CD4-positive, alpha-beta memory T cell (primary cell): ENCODE data around the gene IFITM5. TPM values are rescaled to one million over a fixed set of nuclear protein-coding genes. Genes with fewer than 3 reads are reported as not detected.

Source experiments
- CTCF ChIA-PET: fragments of 350-600 bp; sonication (Branson Sonifier 250); formaldehyde crosslinking; loops from one replicate; lab custom pipeline; 2021; ENCODE audit warnings: inconsistent platforms; ENCODE audit not compliant: partially characterized antibody; lab: Charles Lee
- POLR2A ChIA-PET: fragments of 350-600 bp; sonication (Branson Sonifier 250); formaldehyde crosslinking; loops from one replicate; lab custom pipeline; 2021; ENCODE audit not compliant: partially characterized antibody; lab: Charles Lee
- DNase-seq, 5 donors: peaks; one replicate each; pipeline versions ENCODE4 v3.0.0 to v3.0.0-alpha.2; 2020 to 2022; ENCODE audit warnings: mixed read lengths in 1 of 5
- H3K27ac ChIP-seq: one replicate; pipeline ENCODE4 v1.7.0; 2013; ENCODE audit warnings: low read depth, low read length
- H3K27me3 ChIP-seq: 2 replicates; pipeline ENCODE4 v1.7.0; 2013; ENCODE audit warnings: mild to moderate bottlenecking, low read length, moderate library complexity; ENCODE audit not compliant: insufficient read depth
- H3K36me3 ChIP-seq: 2 replicates; pipeline ENCODE4 v1.7.0; 2013; ENCODE audit warnings: mild to moderate bottlenecking, low read length, moderate library complexity; ENCODE audit not compliant: insufficient read depth
- H3K4me1 ChIP-seq: 2 replicates; pipeline ENCODE4 v1.7.0; 2013; ENCODE audit warnings: mild to moderate bottlenecking, low read length, moderate library complexity; ENCODE audit not compliant: insufficient read depth
- H3K4me3 ChIP-seq, 2 donors: one replicate each; pipeline ENCODE4 v1.7.0; 2013; ENCODE audit warnings: low read length in 2 of 2, mild to moderate bottlenecking in 1 of 2
- H3K9me3 ChIP-seq, 2 donors: one replicate each; pipeline ENCODE4 v1.7.0; 2013; ENCODE audit warnings: low read length in 2 of 2, control low read depth in 1 of 2; ENCODE audit not compliant: control insufficient read depth in 1 of 2
- H3K27ac Mint-ChIP-seq, 7 donors: one replicate each; pipeline ENCODE4 v1.8.0; 2020 to 2021; ENCODE audit warnings: mixed read lengths in 7 of 7, mild to moderate bottlenecking in 6 of 7, inconsistent platforms in 3 of 7, moderate library complexity in 3 of 7
- H3K27me3 Mint-ChIP-seq, 2 donors: one replicate each; pipeline ENCODE4 v1.8.0; 2020 to 2021; ENCODE audit warnings: mixed read lengths in 2 of 2
- H3K36me3 Mint-ChIP-seq, 2 donors: one replicate each; pipeline ENCODE4 v1.8.0; 2020 to 2021; ENCODE audit warnings: mixed read lengths in 2 of 2, inconsistent platforms in 1 of 2, mild to moderate bottlenecking in 1 of 2
- H3K4me1 Mint-ChIP-seq, 4 donors: one replicate each; pipeline ENCODE4 v1.8.0; 2020 to 2021; ENCODE audit warnings: mixed read lengths in 4 of 4, mild to moderate bottlenecking in 1 of 4
- H3K4me3 Mint-ChIP-seq, 8 donors: one replicate each; pipeline ENCODE4 v1.8.0; 2020 to 2021; ENCODE audit warnings: mixed read lengths in 8 of 8, mild to moderate bottlenecking in 7 of 8, moderate library complexity in 6 of 8, inconsistent platforms in 3 of 8
- H3K9me3 Mint-ChIP-seq, 8 donors: one replicate each; pipeline ENCODE4 v1.8.0; 2020 to 2021; ENCODE audit warnings: mixed read lengths in 8 of 8, mild to moderate bottlenecking in 5 of 8, inconsistent platforms in 3 of 8, moderate library complexity in 1 of 8
- intact Hi-C: fragments of 100-400 bp; cut with micrococcal nuclease; formaldehyde crosslinking; loops from one replicate; pipeline ENCODE4 v1.15.1; 2023
- polyA plus RNA-seq, 2 donors: library from polyadenylated mRNA; unstranded; fragments of 300-500 nt; fragmentation: Illumina TruSeq; gene quantifications; one replicate each; pipeline ENCODE4 v1.2.3, GENCODE V29; 2021
- total RNA-seq, 2 experiments: library from RNA; stranded (reverse); gene quantifications; one replicate each; pipeline ENCODE4 v1.2.3, GENCODE V29; 2021

Gene IFITM5
- total and polyA plus RNA-seq, 4 experiments from 2014 or later, result not detected

- H3K9me3 Mint-ChIP-seq, result no peaks in the 10 kb centered on the region
- no peak overlapping the region for H3K4me3 Mint-ChIP-seq
- Histone ChIP-seq H3K4me3 (no peak overlapping the region), H3K4me1 (peaks cover 40% of the 10 kb centered on the region), H3K9me3 (no peaks in the 10 kb centered on the region), H3K36me3 (no peaks in the 10 kb centered on the region), H3K27me3 (no peaks in the 10 kb centered on the region), H3K27ac (no peak overlapping the region)
- ChIA-PET POLR2A (interaction anchor here (0.5 to 5.6 kb wide), 3 partner anchors 14 to 146 kb away, joined by 3 to 23 read pairs (median 3); no protein-coding TSS in a partner anchor), CTCF (interaction anchor here (4.2 to 5.6 kb wide), 2 partner anchors 16 to 53 kb away, joined by 15 to 38 read pairs; no protein-coding TSS in a partner anchor)
- H3K36me3 Mint-ChIP-seq, result peaks cover 0 to 5% of the 10 kb centered on the region in 2 donors
- peaks cover 0 to 3% of the 10 kb centered on the region in 2 donors for H3K27me3 Mint-ChIP-seq
- peak overlapping the region in 3 of 7 donors; percentile 26 to 68 (median 40) for H3K27ac Mint-ChIP-seq
- no peak for DNase-seq
- intact Hi-C loops, result no loop called here
- H3K4me1 Mint-ChIP-seq, result peaks cover 13 to 51% (median 26%) of the 10 kb centered on the region in 4 donors
These were observed 4.0 kb upstream of the IFITM5 start for GRCh38 chr11:303363-303762.

- peaks cover 31% of the 10 kb centered on the region for H3K4me1 ChIP-seq
- no peaks in the 10 kb centered on the region for H3K27me3 ChIP-seq
- ChIA-PET CTCF (interaction anchor here (1.1 to 1.4 kb wide), 3 partner anchors 13 to 49 kb away, joined by 3 to 4 read pairs (median 3); no protein-coding TSS in a partner anchor), POLR2A (interaction anchor here (0.6 to 4.2 kb wide), 7 partner anchors 12 to 114 kb away, joined by 3 to 32 read pairs (median 3); partner anchors contain the start of genes IFITM1, PGGHG and SIGIRR)
- Mint-ChIP-seq H3K4me3 (no peak overlapping the region), H3K4me1 (peaks cover 11 to 43% (median 19%) of the 10 kb centered on the region in 4 donors), H3K27ac (peak overlapping the region in 3 of 7 donors; percentile 13 to 55 (median 35)), H3K27me3 (peaks cover 0 to 3% of the 10 kb centered on the region in 2 donors), H3K36me3 (peaks cover 0 to 1% of the 10 kb centered on the region in 2 donors), H3K9me3 (peaks cover 0 to under 1% (median 0%) of the 10 kb centered on the region in 8 donors)
- no peaks in the 10 kb centered on the region for H3K36me3 ChIP-seq
- H3K9me3 ChIP-seq, result no peaks in the 10 kb centered on the region
- no peak overlapping the region for H3K27ac ChIP-seq
- no peak overlapping the region for H3K4me3 ChIP-seq
- intact Hi-C loops, result no loop called here
- DNase-seq, result peak in 1 of 5 donors; percentile 19
These were observed 817 bp upstream of the IFITM5 start for GRCh38 chr11:299951-300735.

- CTCF ChIA-PET, result interaction anchor here (0.9 to 1.2 kb wide), 2 partner anchors 47 to 61 kb away, joined by 4 read pairs; no protein-coding TSS in a partner anchor
- H3K27me3 ChIP-seq, result no peaks in the 10 kb centered on the region
- peak in 1 of 5 donors; percentile 31 for DNase-seq
- peaks cover 0 to 1% (median 0%) of the 10 kb centered on the region in 8 donors for H3K9me3 Mint-ChIP-seq
- POLR2A ChIA-PET, result interaction anchor here (0.6 to 4.2 kb wide), 11 partner anchors 9 to 108 kb away, joined by 3 to 32 read pairs (median 4); partner anchors contain the start of genes BET1L, PGGHG, PSMD13 and RIC8A
- no peak overlapping the region for H3K4me3 ChIP-seq
- H3K4me1 ChIP-seq, result peaks cover 23% of the 10 kb centered on the region
- H3K27me3 Mint-ChIP-seq, result peaks cover 0 to 3% of the 10 kb centered on the region in 2 donors
- peaks cover 9 to 42% (median 17%) of the 10 kb centered on the region in 4 donors for H3K4me1 Mint-ChIP-seq
- peaks cover 0 to 10% of the 10 kb centered on the region in 2 donors for H3K36me3 Mint-ChIP-seq
- H3K4me3 Mint-ChIP-seq, result peak overlapping the region in 1 of 8 donors; percentile 25
- H3K36me3 ChIP-seq, result no peaks in the 10 kb centered on the region
- intact Hi-C loops, result no loop called here
- no peak overlapping the region for H3K27ac ChIP-seq
- H3K27ac Mint-ChIP-seq, result peak overlapping the region in 1 of 7 donors; percentile 75
- H3K9me3 ChIP-seq, result no peaks in the 10 kb centered on the region
These were observed 790 bp downstream of the IFITM5 start for GRCh38 chr11:298406-299065.

GRCh38 chr11:297586-298405, 1.5 kb downstream of the IFITM5 start:
- CTCF ChIA-PET, result interaction anchor here (0.9 kb wide), 1 partner anchor 61 kb away, joined by 4 read pairs; no protein-coding TSS in a partner anchor
- H3K4me3 Mint-ChIP-seq, result peak overlapping the region in 7 of 8 donors; percentile 25 to 70 (median 43)
- no peak overlapping the region for H3K27ac ChIP-seq

GRCh38 chr11:297051-297585, 2.2 kb downstream of the IFITM5 start:
- peak in 1 of 5 donors; percentile 35 for DNase-seq
- peaks cover 0 to 13% of the 10 kb centered on the region in 2 donors for H3K36me3 Mint-ChIP-seq
- intact Hi-C loops, result no loop called here
- Histone ChIP-seq H3K36me3 (peaks cover 8% of the 10 kb centered on the region), H3K27me3 (no peaks in the 10 kb centered on the region), H3K4me3 (no peak overlapping the region), H3K27ac (no peak overlapping the region), H3K9me3 (no peaks in the 10 kb centered on the region), H3K4me1 (peaks cover 23% of the 10 kb centered on the region)
- CTCF ChIA-PET, result no interaction called here
- peaks cover 0 to 1% (median 0%) of the 10 kb centered on the region in 8 donors for H3K9me3 Mint-ChIP-seq
- H3K4me3 Mint-ChIP-seq, result peak overlapping the region in 5 of 8 donors; percentile 16 to 70 (median 43)
- peaks cover 0 to 3% of the 10 kb centered on the region in 2 donors for H3K27me3 Mint-ChIP-seq
- peaks cover 9 to 33% (median 16%) of the 10 kb centered on the region in 4 donors for H3K4me1 Mint-ChIP-seq
- POLR2A ChIA-PET, result interaction anchor here (1.5 to 4.2 kb wide), 2 partner anchors 10 to 29 kb away, joined by 6 to 32 read pairs; partner anchors contain the start of gene PGGHG
- peak overlapping the region; percentile 5 to 87 (median 38) for H3K27ac Mint-ChIP-seq

More at GRCh38 chr11:297586-298405, 1.5 kb downstream of the IFITM5 start:
- peaks cover 0 to 1% (median 0%) of the 10 kb centered on the region in 8 donors for H3K9me3 Mint-ChIP-seq
- POLR2A ChIA-PET, result interaction anchor here (0.6 to 4.2 kb wide), 9 partner anchors 8 to 109 kb away, joined by 3 to 32 read pairs (median 5); partner anchors contain the start of genes BET1L, PGGHG, PSMD13 and RIC8A
- H3K27ac Mint-ChIP-seq, result peak overlapping the region; percentile 5 to 87 (median 38)
- Histone ChIP-seq H3K4me1 (peaks cover 23% of the 10 kb centered on the region), H3K27me3 (no peaks in the 10 kb centered on the region), H3K4me3 (no peak overlapping the region), H3K9me3 (no peaks in the 10 kb centered on the region), H3K36me3 (peaks cover 3% of the 10 kb centered on the region)
- intact Hi-C loops, result no loop called here
- peaks cover 0 to 3% of the 10 kb centered on the region in 2 donors for H3K27me3 Mint-ChIP-seq
- DNase-seq, result peak in 3 of 5 donors; percentile 43 to 57 (median 48)
- H3K4me1 Mint-ChIP-seq, result peaks cover 9 to 36% (median 16%) of the 10 kb centered on the region in 4 donors
- peaks cover 0 to 10% of the 10 kb centered on the region in 2 donors for H3K36me3 Mint-ChIP-seq
